Activated CD8-positive, alpha-beta memory T cell treated with anti-CD3 and anti-CD28 coated beads for 4 hours (primary cell): ENCODE data around the gene MAD1L1.
"Not testable (repeated sequence)": the region's sequence is repeated elsewhere in the genome, so short reads cannot be mapped to it uniquely, and the experiment has no call there.

Experiments used
- DNase-seq, 2 donors: peaks; one replicate each; pipeline ENCODE4 v3.0.0-alpha.2; 2020; ENCODE audit warnings: low read depth in 2 of 2

The MAD1L1 gene

GRCh38 chr7:1867370-1868260 is 365.1 kb downstream of the MAD1L1 start:
- no peak for DNase-seq

- no peak for DNase-seq
These were observed 366.1 kb downstream of the MAD1L1 start for GRCh38 chr7:1866601-1867000.

DNA sequence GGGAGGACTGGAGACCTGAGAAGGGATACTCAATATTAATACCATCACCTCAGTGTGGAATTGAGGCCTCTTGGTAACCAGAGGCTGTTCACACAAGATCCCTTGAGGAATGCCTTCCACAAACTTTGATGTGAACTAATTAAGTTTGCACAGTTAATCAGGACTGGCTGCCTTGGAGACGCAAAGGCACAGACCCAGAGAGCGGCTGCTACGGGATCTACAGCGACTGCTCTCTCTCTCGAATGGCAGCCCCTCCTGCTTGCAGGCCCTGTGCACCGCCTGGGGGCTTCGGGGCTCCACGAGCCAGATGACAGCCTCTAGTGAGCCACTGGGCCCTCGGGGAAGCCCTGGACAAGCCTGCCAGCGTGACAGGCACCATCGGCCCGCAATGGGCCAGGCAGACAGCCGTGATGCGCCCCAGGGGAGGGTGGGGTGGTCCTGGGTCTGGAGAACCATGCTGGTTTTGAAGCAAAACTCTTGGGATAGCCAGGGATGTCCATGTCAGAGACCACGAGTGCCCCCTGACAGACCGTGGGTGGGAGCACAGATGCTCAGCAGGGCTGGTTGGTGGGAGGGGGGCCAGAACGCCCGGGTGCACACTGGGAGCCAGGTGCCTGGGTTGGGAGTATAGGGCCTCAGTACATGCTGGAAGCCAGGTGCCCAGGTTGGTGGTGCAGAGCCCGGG is 367.0 kb downstream of the MAD1L1 start:
- no peak for DNase-seq

DNA sequence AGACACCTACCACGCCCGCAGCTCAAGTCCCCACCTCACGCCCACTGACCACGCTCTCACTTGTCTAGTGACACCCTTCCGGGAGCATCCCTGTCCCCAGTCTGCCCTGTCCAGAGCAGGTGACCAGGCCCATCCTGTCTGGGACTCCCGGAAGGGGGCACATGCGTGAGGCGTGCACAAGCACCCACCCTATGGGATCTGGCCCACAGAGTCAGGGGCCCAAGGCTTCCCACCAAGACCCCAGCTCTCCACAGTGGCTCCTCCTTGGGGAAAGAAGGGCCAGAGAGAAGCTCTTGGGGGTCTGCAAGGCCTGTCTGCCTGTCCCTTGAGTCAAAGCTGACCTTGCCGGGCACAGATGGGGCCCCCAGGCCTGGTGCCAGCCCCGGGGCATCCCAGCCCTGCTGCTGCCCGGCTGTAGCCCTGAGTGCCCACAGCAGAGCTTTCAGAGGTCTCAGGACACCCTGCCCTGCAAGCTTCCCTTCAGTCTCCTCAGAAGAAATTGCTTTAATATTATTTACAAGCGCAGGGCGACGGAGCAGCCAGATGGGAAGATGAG is 367.7 kb downstream of the MAD1L1 start:
- DNase-seq = no peak

DNA sequence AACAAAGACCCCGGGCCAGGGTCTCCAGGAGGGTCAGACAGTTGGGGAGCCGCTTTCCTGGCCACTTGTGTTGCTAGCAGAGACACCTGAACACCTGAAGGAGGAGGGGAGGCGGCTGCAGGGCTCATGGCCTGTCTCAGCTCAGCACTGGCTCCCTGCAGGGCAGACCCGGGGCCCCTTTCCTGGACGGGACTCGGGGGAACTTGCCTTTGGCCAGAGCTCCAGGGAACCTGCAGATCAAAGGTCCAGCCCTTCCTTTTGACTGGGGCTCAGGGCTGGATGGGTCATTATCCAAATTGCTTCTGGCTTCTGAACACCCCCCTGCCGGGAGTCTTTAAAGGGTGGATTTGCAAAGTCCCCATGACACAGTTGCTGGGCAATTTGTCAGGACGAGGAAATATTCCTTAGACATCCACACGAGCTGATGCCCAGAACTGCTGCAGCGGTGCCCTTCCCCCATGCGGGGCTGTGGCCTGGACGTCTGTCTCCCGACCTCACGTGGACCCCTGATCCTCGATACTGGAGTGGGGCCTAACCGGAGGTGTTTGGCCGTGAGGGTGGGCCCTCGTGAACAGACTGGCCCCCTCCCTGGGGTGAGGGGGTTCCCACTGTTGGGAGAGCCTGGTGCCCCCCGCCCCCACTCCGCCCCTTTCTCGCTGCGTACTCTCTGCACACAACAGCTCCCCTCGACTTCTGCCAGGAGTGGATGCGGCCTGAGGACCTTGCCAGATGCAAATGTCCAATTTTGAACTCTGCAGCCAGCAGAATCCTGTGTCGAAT is 368.4 kb downstream of the MAD1L1 start:
- no peak for DNase-seq

- no peak for DNase-seq
These were observed 369.4 kb downstream of the MAD1L1 start for GRCh38 chr7:1863091-1863900.

DNA sequence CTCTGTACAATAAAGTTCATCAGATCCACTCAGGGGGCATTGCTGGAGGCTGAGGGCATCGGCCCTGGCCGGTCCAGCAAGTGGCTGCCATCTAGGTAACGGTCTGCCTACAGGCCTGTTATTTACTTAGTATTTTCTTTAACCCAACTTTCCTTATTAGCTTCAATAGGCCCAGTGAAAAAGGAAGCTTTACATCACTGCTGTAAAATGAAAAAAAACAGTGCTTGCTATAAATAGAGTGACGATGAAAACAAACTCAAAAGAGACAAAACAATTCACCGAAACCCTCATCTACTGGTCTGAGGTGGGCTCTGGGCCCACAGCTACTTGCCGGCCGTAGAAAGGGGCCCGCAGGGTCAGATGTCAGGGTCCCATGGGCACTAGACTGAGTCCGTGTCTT is 370.2 kb downstream of the MAD1L1 start:
- no peak for DNase-seq

- no peak for DNase-seq
These were observed 370.8 kb downstream of the MAD1L1 start for GRCh38 chr7:1861799-1862458.

DNA sequence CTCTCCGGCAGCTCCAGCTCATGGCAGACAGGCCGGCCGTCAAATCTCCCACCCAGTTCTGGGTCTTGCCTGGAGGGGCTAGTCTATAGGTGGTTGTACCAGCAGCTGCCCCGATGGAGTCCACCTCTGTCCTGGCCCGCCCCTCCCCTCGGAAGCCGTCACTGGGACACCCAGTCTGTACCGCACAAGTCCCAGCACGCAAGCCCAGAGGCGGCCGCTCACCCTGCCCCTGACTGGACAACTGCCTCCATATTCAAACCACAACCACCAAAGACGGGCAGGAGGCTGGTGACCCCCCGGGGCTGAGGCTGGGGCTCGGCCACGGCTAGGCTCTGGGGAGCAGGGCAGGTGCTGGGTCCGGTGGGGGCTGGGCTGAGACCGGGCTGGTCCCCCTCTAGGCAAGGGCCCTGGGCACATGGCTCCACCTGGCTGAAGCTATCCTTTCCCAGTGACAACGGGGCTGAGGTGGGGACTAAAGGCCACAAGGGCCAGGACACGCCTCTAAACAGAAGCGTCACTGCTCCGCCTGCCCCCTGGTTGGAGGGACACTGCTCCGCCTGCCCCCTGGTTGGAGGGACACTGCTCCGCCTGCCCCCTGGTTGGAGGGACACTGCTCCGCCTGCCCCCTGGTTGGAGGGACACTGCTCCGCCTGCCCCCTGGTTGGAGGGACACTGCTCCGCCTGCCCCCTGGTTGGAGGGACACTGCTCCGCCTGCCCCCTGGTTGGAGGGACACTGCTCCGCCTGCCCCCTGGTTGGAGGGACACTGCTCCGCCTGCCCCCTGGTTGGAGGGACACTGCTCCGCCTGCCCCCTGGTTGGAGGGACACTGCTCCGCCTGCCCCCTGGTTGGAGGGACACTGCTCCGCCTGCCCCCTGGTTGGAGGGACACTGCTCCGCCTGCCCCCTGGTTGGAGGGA is 371.6 kb downstream of the MAD1L1 start:
- not testable (repeated sequence) for DNase-seq

DNA sequence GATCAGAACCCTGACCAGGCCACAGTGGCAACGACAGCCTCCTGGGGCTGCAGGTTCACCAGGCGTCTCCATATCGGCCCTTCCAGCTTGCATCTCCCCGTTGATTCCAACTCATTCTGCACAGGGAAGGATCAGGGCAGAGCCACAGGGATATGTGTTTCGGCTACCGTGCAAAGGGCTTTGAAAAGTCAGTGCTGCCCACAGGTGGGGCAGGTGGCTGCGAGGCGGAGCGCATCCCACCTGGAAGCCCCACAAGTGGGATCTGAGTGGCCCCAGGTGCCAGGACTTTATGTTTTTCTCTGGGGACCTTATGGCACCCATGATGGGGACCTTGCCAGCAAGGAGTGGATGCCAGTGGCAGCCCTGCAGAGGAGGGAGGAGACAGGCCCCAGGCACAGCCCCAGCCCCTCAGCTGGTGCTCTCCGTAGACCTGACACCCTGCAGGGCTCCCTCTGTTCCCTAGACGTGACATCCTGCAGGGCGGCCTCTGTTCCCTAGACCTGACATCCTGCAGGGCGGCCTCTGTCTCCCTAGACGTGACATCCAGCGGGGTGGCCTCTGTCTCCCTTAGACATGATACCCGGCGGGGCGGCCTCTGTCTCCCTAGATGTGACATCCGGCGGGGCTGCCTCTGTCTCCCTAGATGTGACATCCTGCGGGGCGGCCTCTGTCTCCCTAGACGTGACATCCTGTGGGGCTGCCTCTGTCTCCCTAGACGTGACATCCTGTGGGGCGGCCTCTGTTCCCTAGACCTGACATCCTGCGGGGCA is 373.3 kb downstream of the MAD1L1 start:
- no peak for DNase-seq

DNA sequence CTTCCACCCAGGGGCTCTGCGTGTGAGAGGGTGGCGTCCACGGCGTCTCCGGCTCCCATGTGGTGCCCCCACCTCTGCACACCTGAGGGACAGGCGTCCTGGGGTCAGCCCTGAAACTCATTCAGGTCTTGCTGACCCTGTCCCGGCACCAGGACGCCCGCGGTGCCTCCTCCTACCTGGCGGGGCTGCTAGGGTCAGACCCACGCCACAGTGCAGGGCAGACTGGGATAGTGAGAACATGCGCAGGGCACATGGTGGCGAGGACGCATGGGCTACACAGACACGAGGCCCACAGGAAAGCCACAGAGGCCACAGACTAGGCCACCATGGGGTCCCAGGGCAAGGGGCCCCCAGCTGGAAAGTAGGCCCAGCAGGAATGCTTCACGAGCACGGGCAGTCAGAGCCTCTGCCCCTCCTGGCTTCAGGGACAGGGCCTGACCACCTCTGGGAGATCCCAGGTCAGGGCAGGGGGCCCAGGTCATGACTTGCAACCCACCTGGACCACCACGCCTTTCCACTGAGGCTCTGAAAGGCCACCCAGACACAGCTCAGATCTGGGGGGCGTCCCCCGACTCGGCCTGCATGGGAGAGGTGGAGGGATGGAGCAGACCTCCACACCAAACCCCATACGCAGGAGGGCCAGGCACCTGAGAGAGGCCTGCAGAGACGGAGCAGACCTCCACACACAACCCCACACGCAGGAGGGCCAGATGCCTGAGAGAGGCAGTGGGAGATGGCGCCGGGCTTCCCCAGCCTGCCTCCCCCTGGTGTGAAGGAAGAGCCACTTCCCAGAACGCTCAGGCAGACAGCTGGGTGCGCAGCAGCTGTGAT is 374.1 kb downstream of the MAD1L1 start:
- DNase-seq = no peak

DNA sequence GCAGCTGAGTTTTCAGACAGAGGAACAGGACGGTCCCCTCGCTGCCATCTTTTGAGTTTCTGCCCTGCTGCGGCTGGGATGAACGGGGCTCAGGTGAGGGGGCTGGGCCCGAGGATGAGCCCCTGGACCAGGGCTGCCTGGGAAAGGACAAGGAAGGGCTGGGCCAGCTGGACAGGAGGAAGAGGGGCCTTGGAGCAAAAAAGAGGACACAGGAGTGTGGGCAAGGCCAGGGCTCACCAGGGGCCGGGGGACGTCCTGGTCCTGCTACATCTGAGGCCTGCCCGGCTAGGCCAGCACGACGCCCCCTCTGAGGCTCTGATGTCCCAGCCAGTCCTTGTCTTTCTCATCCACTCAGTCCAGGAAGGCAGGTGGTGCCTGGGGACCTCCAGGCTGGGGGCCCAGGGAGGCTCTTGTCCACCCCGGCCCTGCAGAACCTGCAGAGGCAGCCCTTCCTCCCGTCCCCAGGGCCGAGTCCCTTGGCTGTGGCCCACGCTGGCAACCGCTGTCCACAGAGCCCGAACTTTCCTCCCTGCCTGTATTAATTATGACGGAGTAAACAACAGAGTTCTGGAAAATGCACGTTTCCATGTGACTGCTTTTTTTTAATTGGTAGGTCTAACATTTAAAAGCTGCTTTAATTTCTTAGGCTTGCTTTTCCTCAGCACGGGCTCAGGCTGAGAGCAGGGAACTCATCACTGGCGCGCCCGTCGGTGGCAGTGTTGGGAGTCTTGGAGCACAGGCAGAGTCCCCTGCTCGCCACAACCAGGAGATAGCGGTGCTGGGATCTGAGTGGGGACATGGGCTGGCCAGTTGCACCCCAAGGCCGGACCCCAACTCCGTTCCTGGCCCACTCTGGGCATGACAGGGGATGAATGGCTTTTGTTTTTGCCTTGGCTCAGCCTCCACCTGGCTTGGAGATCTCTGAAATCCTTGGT is 375.0 kb downstream of the MAD1L1 start:
- DNase-seq = no peak

- no peak for DNase-seq
These were observed 375.8 kb downstream of the MAD1L1 start for GRCh38 chr7:1856888-1857441.

DNA sequence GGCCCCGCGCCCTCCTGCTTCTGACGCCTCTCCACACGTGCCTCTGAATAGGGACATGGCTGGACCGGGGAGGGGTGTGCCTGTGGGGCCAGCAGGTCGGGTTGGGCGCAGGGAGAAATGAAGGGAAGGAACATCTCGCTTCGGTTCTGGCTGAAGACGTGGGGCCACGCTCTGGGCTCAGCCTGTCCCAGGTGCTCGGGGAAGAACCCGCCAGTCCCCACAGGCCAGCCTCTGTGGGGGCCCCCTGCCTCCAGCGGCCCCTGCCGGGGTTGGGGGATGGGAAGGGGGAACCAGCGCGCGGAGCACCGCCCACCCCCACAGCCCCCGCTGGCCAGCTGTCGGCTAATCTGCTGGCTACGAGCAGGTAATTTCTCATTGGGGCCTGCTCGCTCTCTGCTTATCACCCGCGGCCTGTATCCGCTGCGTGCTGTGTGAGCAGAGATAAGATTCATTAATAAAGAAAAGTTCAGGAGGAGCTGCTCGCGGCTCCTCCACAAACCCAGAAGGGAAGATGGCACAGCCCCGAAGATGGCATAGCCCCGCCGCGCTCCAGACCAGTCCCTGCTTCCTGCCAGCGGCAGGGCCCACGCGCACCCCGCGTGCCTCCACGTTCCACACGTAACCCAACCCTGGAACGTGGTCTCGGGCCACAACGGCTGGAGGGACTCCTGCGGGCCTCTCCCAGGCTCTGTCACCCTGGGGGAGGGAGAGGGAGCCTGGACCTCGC is 376.4 kb downstream of the MAD1L1 start:
- DNase-seq = no peak

DNA sequence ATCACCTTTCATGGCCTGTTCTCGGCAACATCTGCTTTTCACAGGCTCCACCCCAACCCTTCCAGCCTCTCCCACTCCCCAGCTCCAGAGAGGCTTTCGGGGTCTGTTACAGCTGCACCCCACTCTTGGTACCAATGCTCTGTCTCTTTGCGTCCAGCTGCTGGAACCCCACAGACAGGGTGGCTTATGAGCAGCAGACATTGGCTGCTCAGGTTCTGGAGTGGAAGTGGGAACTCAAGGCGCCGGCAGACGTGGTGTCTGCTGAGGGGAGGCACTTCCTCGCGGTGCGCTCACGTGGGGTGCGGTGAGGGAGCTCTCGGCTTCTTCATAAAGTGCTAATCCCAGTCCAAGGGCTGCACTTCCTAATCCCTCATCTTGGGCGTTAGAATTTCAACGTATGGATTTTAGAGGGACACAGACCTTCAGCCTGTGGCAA is 377.0 kb downstream of the MAD1L1 start:
- DNase-seq = no peak
